Measurements from ENCODE around the gene PGK1.

Gene PGK1

GRCh38 chrX:78105944-78106650 is 2.0 kb downstream of the PGK1 start:
- H3K27me3 ChIP-seq (ENCODE audit: insufficient read depth, low read length, poor library complexity): no peaks in the 10 kb centered on the region
- no peak overlapping the region for H4K5ac ChIP-seq (ENCODE audit: low read length)
- no peak for DNase-seq
- no peaks in the 10 kb centered on the region for H3K4me1 ChIP-seq (ENCODE audit: control insufficient read depth, low read depth, low read length)
- H3K36me3 ChIP-seq (ENCODE audit: control insufficient read depth, insufficient read depth, low read length): no peaks in the 10 kb centered on the region
- no peak overlapping the region for H3K23ac ChIP-seq (ENCODE audit: low read length)
- peaks cover 56% of the 10 kb centered on the region for H3K79me2 ChIP-seq (ENCODE audit: control insufficient read depth, insufficient read depth, low read length)
- peak overlapping the region; percentile 89 for H3K56ac ChIP-seq (ENCODE audit: low read length)
- H3K4me3 ChIP-seq (ENCODE audit: low read length): peak overlapping the region; percentile 25
- H3K18ac ChIP-seq (ENCODE audit: low read length): no peak overlapping the region
- H3K79me1 ChIP-seq (ENCODE audit: low read length): no peaks in the 10 kb centered on the region
- peak overlapping the region; percentile 20 for H3K4me2 ChIP-seq (ENCODE audit: low read length)
- H2BK5ac ChIP-seq (ENCODE audit: low read length): no peak overlapping the region
- no peak overlapping the region for H2BK15ac ChIP-seq (replicated peaks; ENCODE audit: low read depth)
- H3K4ac ChIP-seq (ENCODE audit: low read depth, low read length): no peak overlapping the region
- no peak overlapping the region for H2BK120ac ChIP-seq (ENCODE audit: low read depth, low read length)
- H3K27ac ChIP-seq (ENCODE audit: low read depth, low read length): no peak overlapping the region
- no CpG with 5 or more reads among the region's 11 CpGs for WGBS (ENCODE audit: extremely low coverage, insufficient coverage, low lambda C conversion rate)
- peak overlapping the region; percentile 86 for H3K9ac ChIP-seq (ENCODE audit: low read length)
- no peak overlapping the region for H4K8ac ChIP-seq (ENCODE audit: low read depth, low read length)
- no peak overlapping the region for H2AK5ac ChIP-seq (ENCODE audit: low read length)

GRCh38 chrX:78106651-78106986 is 2.6 kb downstream of the PGK1 start:
- Histone ChIP-seq H2AK5ac (ENCODE audit: low read length) (no peak overlapping the region), H3K27ac (ENCODE audit: low read depth, low read length) (no peak overlapping the region), H3K79me1 (ENCODE audit: low read length) (no peaks in the 10 kb centered on the region), H2BK5ac (ENCODE audit: low read length) (no peak overlapping the region), H3K4ac (ENCODE audit: low read depth, low read length) (no peak overlapping the region), H3K9ac (ENCODE audit: low read length) (peak overlapping the region; percentile 5), H4K5ac (ENCODE audit: low read length) (no peak overlapping the region), H3K4me2 (ENCODE audit: low read length) (peak overlapping the region; percentile 14), H2BK15ac (replicated peaks; ENCODE audit: low read depth) (no peak overlapping the region), H3K4me1 (ENCODE audit: control insufficient read depth, low read depth, low read length) (no peaks in the 10 kb centered on the region), H3K79me2 (ENCODE audit: control insufficient read depth, insufficient read depth, low read length) (peaks cover 59% of the 10 kb centered on the region), H3K4me3 (ENCODE audit: low read length) (no peak overlapping the region), H3K23ac (ENCODE audit: low read length) (no peak overlapping the region), H3K18ac (ENCODE audit: low read length) (no peak overlapping the region), H4K8ac (ENCODE audit: low read depth, low read length) (no peak overlapping the region), H3K56ac (ENCODE audit: low read length) (no peak overlapping the region), H2BK120ac (ENCODE audit: low read depth, low read length) (no peak overlapping the region), H3K27me3 (ENCODE audit: insufficient read depth, low read length, poor library complexity) (no peaks in the 10 kb centered on the region), H3K36me3 (ENCODE audit: control insufficient read depth, insufficient read depth, low read length) (no peaks in the 10 kb centered on the region)
- WGBS (ENCODE audit: extremely low coverage, insufficient coverage, low lambda C conversion rate): no CpG with 5 or more reads among the region's 1 CpG
- no peak for DNase-seq

GRCh38 chrX:78109458-78109857 is 5.4 kb downstream of the PGK1 start:
- no peak overlapping the region for H2BK15ac ChIP-seq (replicated peaks; ENCODE audit: low read depth)
- WGBS (ENCODE audit: extremely low coverage, insufficient coverage, low lambda C conversion rate): no CpG with 5 or more reads among the region's 2 CpGs
- H3K27ac ChIP-seq (ENCODE audit: low read depth, low read length): no peak overlapping the region
- H4K5ac ChIP-seq (ENCODE audit: low read length): no peak overlapping the region
- H3K4me1 ChIP-seq (ENCODE audit: control insufficient read depth, low read depth, low read length): no peaks in the 10 kb centered on the region
- no peak overlapping the region for H3K4me3 ChIP-seq (ENCODE audit: low read length)
- H2BK120ac ChIP-seq (ENCODE audit: low read depth, low read length): no peak overlapping the region
- DNase-seq: no peak
- no peak overlapping the region for H4K8ac ChIP-seq (ENCODE audit: low read depth, low read length)
- no peak overlapping the region for H3K18ac ChIP-seq (ENCODE audit: low read length)
- H3K36me3 ChIP-seq (ENCODE audit: control insufficient read depth, insufficient read depth, low read length): no peaks in the 10 kb centered on the region
- no peak overlapping the region for H2BK5ac ChIP-seq (ENCODE audit: low read length)
- H2AK5ac ChIP-seq (ENCODE audit: low read length): no peak overlapping the region
- H3K4ac ChIP-seq (ENCODE audit: low read depth, low read length): no peak overlapping the region
- no peak overlapping the region for H3K23ac ChIP-seq (ENCODE audit: low read length)
- no peak overlapping the region for H3K56ac ChIP-seq (ENCODE audit: low read length)
- H3K79me2 ChIP-seq (ENCODE audit: control insufficient read depth, insufficient read depth, low read length): peaks cover 55% of the 10 kb centered on the region
- H3K27me3 ChIP-seq (ENCODE audit: insufficient read depth, low read length, poor library complexity): no peaks in the 10 kb centered on the region
- no peaks in the 10 kb centered on the region for H3K79me1 ChIP-seq (ENCODE audit: low read length)
- H3K9ac ChIP-seq (ENCODE audit: low read length): no peak overlapping the region
- H3K4me2 ChIP-seq (ENCODE audit: low read length): no peak overlapping the region

- H3K4me1 ChIP-seq (ENCODE audit: control insufficient read depth, low read depth, low read length): no peaks in the 10 kb centered on the region
- H3K9ac ChIP-seq (ENCODE audit: low read length): no peak overlapping the region
- H2BK15ac ChIP-seq (replicated peaks; ENCODE audit: low read depth): no peak overlapping the region
- H3K27me3 ChIP-seq (ENCODE audit: insufficient read depth, low read length, poor library complexity): no peaks in the 10 kb centered on the region
- no peak overlapping the region for H3K4me2 ChIP-seq (ENCODE audit: low read length)
- peaks cover 36% of the 10 kb centered on the region for H3K79me2 ChIP-seq (ENCODE audit: control insufficient read depth, insufficient read depth, low read length)
- H4K5ac ChIP-seq (ENCODE audit: low read length): no peak overlapping the region
- no peak overlapping the region for H2BK5ac ChIP-seq (ENCODE audit: low read length)
- H3K56ac ChIP-seq (ENCODE audit: low read length): no peak overlapping the region
- WGBS (ENCODE audit: extremely low coverage, insufficient coverage, low lambda C conversion rate): no CpG with 5 or more reads among the region's 10 CpGs
- H2AK5ac ChIP-seq (ENCODE audit: low read length): no peak overlapping the region
- DNase-seq: no peak
- H3K4ac ChIP-seq (ENCODE audit: low read depth, low read length): no peak overlapping the region
- H4K8ac ChIP-seq (ENCODE audit: low read depth, low read length): no peak overlapping the region
- H3K79me1 ChIP-seq (ENCODE audit: low read length): no peaks in the 10 kb centered on the region
- no peak overlapping the region for H3K18ac ChIP-seq (ENCODE audit: low read length)
- no peak overlapping the region for H3K27ac ChIP-seq (ENCODE audit: low read depth, low read length)
- no peak overlapping the region for H3K23ac ChIP-seq (ENCODE audit: low read length)
- H3K4me3 ChIP-seq (ENCODE audit: low read length): no peak overlapping the region
- H2BK120ac ChIP-seq (ENCODE audit: low read depth, low read length): no peak overlapping the region
- no peaks in the 10 kb centered on the region for H3K36me3 ChIP-seq (ENCODE audit: control insufficient read depth, insufficient read depth, low read length)
Measured at GRCh38 chrX:78111140-78111931, 7.3 kb downstream of the PGK1 start.

- H3K4ac ChIP-seq (ENCODE audit: low read depth, low read length): no peak overlapping the region
- H3K4me2 ChIP-seq (ENCODE audit: low read length): no peak overlapping the region
- no peak overlapping the region for H3K56ac ChIP-seq (ENCODE audit: low read length)
- H4K8ac ChIP-seq (ENCODE audit: low read depth, low read length): no peak overlapping the region
- H2BK15ac ChIP-seq (replicated peaks; ENCODE audit: low read depth): no peak overlapping the region
- H2BK5ac ChIP-seq (ENCODE audit: low read length): no peak overlapping the region
- no peak overlapping the region for H3K18ac ChIP-seq (ENCODE audit: low read length)
- H3K4me3 ChIP-seq (ENCODE audit: low read length): no peak overlapping the region
- no peaks in the 10 kb centered on the region for H3K4me1 ChIP-seq (ENCODE audit: control insufficient read depth, low read depth, low read length)
- no peak overlapping the region for H2BK120ac ChIP-seq (ENCODE audit: low read depth, low read length)
- H3K9ac ChIP-seq (ENCODE audit: low read length): no peak overlapping the region
- no peak overlapping the region for H2AK5ac ChIP-seq (ENCODE audit: low read length)
- H3K79me1 ChIP-seq (ENCODE audit: low read length): no peaks in the 10 kb centered on the region
- no peaks in the 10 kb centered on the region for H3K36me3 ChIP-seq (ENCODE audit: control insufficient read depth, insufficient read depth, low read length)
- no peaks in the 10 kb centered on the region for H3K27me3 ChIP-seq (ENCODE audit: insufficient read depth, low read length, poor library complexity)
- peaks cover 2% of the 10 kb centered on the region for H3K79me2 ChIP-seq (ENCODE audit: control insufficient read depth, insufficient read depth, low read length)
- H3K27ac ChIP-seq (ENCODE audit: low read depth, low read length): no peak overlapping the region
- no peak overlapping the region for H3K23ac ChIP-seq (ENCODE audit: low read length)
- no peak overlapping the region for H4K5ac ChIP-seq (ENCODE audit: low read length)
- no peak for DNase-seq
Measured at GRCh38 chrX:78116365-78116764, 12.3 kb downstream of the PGK1 start.

Measured in mesendoderm (in vitro differentiated cells).